Psoas muscle (tissue), 8 donors: ENCODE measurements around the gene DRAXIN. TPM values are rescaled to one million over a fixed set of nuclear protein-coding genes. Genes with fewer than 3 reads are reported as not detected.
A peak's percentile ranks its signal among the peaks of the same experiment; 100 is the strongest.

ENCODE experiments used
- ATAC-seq, 4 donors: fragments of 200-7000 bp; cut with Tn5 transposase; one replicate each; pipeline ENCODE4 v1.9.1; 2020; ENCODE audit warnings: moderate library complexity in 3 of 4, mild to moderate bottlenecking in 2 of 4
- DNase-seq, 2 donors: peaks; one replicate each; pipeline ENCODE4 v3.0.0-alpha.2; 2020
- H3K27ac ChIP-seq: fragments of 200-600 bp; one replicate; pipeline ENCODE4 v1.8.0; 2022
- H3K27me3 ChIP-seq, 3 donors: fragments of 200-600 bp in 1 of 3; one replicate each; pipeline versions ENCODE4 v1.6.1 to v1.8.0; 2013 to 2022; ENCODE audit warnings: low read length in 2 of 3, mild to moderate bottlenecking in 2 of 3, moderate library complexity in 1 of 3; ENCODE audit not compliant: insufficient read depth in 3 of 3
- H3K36me3 ChIP-seq, 2 donors: fragments of 200-600 bp in 1 of 2; one replicate each; pipeline versions ENCODE4 v1.6.1 to v1.8.0; 2013 to 2022; ENCODE audit warnings: low read depth in 1 of 2, mild to moderate bottlenecking in 1 of 2, moderate library complexity in 1 of 2; ENCODE audit not compliant: insufficient read depth in 1 of 2
- H3K4me1 ChIP-seq: fragments of 200-600 bp; one replicate; pipeline ENCODE4 v1.8.0; 2022
- H3K4me3 ChIP-seq: fragments of 200-600 bp; one replicate; pipeline ENCODE4 v1.8.0; 2022; ENCODE audit warnings: mild to moderate bottlenecking
- H3K9me3 ChIP-seq: fragments of 200-600 bp; one replicate; pipeline ENCODE4 v1.8.0; 2022
- WGBS, 3 donors: extraction: QIAGEN DNeasy Blood & Tissue Kit; methylation state at CpG; one replicate each; pipeline versions ENCODE4 v1.1.6 to v1.1.7; 2013; 5-methylcytosine and 5-hydroxymethylcytosine counted together
- intact Hi-C, 2 donors: fragments of 100-400 bp; cut with DNase I; formaldehyde crosslinking; loops; one replicate each; pipeline versions ENCODE4 v1.11.0 to v1.14.2; 2022
- polyA plus RNA-seq, 3 donors: library from polyadenylated mRNA; stranded (reverse); fragments of 200-250 nt; gene quantifications; one replicate each; pipeline ENCODE4 v1.2.3, GENCODE V29; 2013
- total RNA-seq, 4 donors: library from RNA; stranded (reverse); fragmentation: NEBNext Ultra II Directional in 2 of 4; extraction: Animal tissue kit (Norgen Biotek cat#: 25700) in 2 of 4; gene quantifications; one replicate each; pipeline versions ENCODE4 v1.2.1 to v1.2.4, GENCODE V29; 2021 to 2023
- TF ChIP-seq, protein P1 (sequence below): fragments of 200-600 bp; IDR thresholded peaks from one replicate; pipeline ENCODE4 v1.8.0; 2022; ENCODE audit warnings: antibody characterized with exemption
- donor health status: healthy with polysubstance abuse.
- donor health status: DM: no; HTN: no; CAD: no; lungs with moderate emphysema.
- donor health status: Bipolar disorder and iron deficiency.
- donor health status: healthy.
- donor health status: DM: yes; HTN: yes; CAD: no.
- donor health status: DM: no; HTN: no; CAD: no.
- donor health status: DM: no; HTN: no; CAD: no.
- donor health status: DM: yes; HTN: yes; CAD: no.

The DRAXIN gene
- total and polyA plus RNA-seq, 7 donors = 0.01 to 0.65 (median 0.04) TPM; not detected in 4

GRCh38 chr1:11648039-11648438, 43.5 kb upstream of the DRAXIN start:
- Histone ChIP-seq H3K9me3 (no peaks in the 10 kb centered on the region), H3K27me3 (peaks cover 0 to 7% (median 6%) of the 10 kb centered on the region in 3 donors), H3K4me3 (no peak overlapping the region), H3K4me1 (peaks cover 4% of the 10 kb centered on the region), H3K27ac (no peak overlapping the region), H3K36me3 (no peaks in the 10 kb centered on the region)
- WGBS, 3 donors = 17 to 34% (median 25%) methylated on average over 6 of the region's 6 CpGs
- peak in 1 of 2 donors; percentile 65 for DNase-seq
- TF ChIP-seq, protein P1, sequence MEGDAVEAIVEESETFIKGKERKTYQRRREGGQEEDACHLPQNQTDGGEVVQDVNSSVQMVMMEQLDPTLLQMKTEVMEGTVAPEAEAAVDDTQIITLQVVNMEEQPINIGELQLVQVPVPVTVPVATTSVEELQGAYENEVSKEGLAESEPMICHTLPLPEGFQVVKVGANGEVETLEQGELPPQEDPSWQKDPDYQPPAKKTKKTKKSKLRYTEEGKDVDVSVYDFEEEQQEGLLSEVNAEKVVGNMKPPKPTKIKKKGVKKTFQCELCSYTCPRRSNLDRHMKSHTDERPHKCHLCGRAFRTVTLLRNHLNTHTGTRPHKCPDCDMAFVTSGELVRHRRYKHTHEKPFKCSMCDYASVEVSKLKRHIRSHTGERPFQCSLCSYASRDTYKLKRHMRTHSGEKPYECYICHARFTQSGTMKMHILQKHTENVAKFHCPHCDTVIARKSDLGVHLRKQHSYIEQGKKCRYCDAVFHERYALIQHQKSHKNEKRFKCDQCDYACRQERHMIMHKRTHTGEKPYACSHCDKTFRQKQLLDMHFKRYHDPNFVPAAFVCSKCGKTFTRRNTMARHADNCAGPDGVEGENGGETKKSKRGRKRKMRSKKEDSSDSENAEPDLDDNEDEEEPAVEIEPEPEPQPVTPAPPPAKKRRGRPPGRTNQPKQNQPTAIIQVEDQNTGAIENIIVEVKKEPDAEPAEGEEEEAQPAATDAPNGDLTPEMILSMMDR = no peak
- intact Hi-C loops = loop anchor here (5.0 to 10.0 kb wide), 2 partner anchors 403 to 611 kb away; no protein-coding TSS in a partner anchor
- ATAC-seq = no peak

DNA sequence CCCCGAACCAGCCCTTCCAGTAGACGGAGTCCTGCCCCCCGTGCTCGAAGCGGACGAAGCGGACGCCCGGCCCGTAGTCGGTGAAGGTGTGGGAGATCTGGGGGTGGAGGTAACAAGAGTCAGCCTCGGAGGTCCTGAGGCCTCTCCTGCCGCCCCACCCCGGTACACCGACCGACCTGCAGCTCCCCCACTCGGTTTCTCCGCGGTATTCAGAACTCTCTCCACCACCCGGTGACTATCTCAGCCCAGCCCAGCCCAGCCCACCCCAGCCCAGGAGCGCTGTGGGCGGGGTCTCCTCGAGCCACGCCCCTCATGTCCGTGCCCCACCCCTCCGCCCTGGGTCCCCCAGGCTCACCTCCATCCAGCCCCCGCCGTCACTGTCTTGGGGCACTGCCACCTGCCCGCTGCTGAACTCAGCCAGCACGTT, 42.8 kb upstream of the DRAXIN start:
- H3K9me3 ChIP-seq = no peaks in the 10 kb centered on the region
- no peak for DNase-seq
- peaks cover 4% of the 10 kb centered on the region for H3K4me1 ChIP-seq
- intact Hi-C loops = loop anchor here (5.0 to 10.0 kb wide), 2 partner anchors 404 to 611 kb away; no protein-coding TSS in a partner anchor
- WGBS, 3 donors = 8 to 19% (median 13%) methylated on average over 26 to 30 of the region's 30 CpGs
- H3K36me3 ChIP-seq = no peaks in the 10 kb centered on the region
- ATAC-seq = peak; percentile 46 to 66 (median 58)
- TF ChIP-seq, protein P1 = no peak
- peaks cover 0 to 7% (median 6%) of the 10 kb centered on the region in 3 donors for H3K27me3 ChIP-seq
- no peak overlapping the region for H3K27ac ChIP-seq
- H3K4me3 ChIP-seq = no peak overlapping the region

- H3K27me3 ChIP-seq = peaks cover 0 to 7% (median 6%) of the 10 kb centered on the region in 3 donors
- peaks cover 4% of the 10 kb centered on the region for H3K4me1 ChIP-seq
- no peaks in the 10 kb centered on the region for H3K36me3 ChIP-seq
- no peak overlapping the region for H3K4me3 ChIP-seq
- no peak overlapping the region for H3K27ac ChIP-seq
- TF ChIP-seq, protein P1 = no peak
- no peaks in the 10 kb centered on the region for H3K9me3 ChIP-seq
- ATAC-seq (no peak), DNase-seq (no peak)
- 12 to 30% (median 16%) methylated on average over 8 to 9 of the region's 9 CpGs for WGBS, 3 donors
- intact Hi-C loops = loop anchor here (5.0 to 10.0 kb wide), 2 partner anchors 404 to 612 kb away; no protein-coding TSS in a partner anchor
Observed at GRCh38 chr1:11649237-11649623, 42.3 kb upstream of the DRAXIN start.

DNA sequence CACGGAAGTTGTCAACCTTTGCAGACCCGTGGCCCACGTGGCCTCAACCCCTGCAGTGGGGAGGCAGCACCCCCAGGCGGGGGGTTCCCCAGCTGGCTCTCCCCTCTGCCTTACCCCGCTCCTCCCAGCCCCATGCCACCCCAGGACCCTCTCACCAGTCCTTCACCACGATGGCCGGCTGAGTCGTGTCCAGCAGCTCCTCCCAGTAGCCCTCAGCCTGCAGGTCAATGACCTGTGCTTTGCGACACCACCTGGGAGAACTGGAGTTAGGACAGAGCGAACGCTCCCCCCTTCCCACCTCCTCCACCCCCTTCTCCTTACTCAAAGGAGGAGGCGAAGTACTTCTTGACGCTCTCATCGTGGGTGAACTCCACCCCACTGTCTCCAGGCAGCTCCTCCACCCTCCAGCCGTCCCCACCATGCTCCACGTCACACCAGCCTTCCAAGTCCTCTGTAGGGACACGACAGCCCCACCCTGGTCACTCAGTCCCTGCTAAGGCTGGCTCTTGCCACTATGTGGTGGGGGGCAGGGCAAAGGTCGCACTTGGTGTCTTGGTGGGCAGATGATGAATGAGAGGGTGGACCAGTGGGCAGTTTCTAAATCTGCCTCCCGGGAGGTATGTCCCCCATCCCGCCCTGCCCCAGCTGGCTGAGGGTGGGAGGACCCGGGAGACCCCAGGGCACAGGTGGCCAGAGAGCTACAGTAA, 41.7 kb upstream of the DRAXIN start:
- no peak overlapping the region for H3K4me3 ChIP-seq
- WGBS, 3 donors = 29 to 39% (median 32%) methylated on average over 19 to 21 of the region's 21 CpGs
- no peaks in the 10 kb centered on the region for H3K9me3 ChIP-seq
- intact Hi-C loops = loop anchor here (5.0 to 10.0 kb wide), 3 partner anchors 68 to 612 kb away; no protein-coding TSS in a partner anchor
- TF ChIP-seq, protein P1 = no peak
- peaks cover 0 to 7% (median 6%) of the 10 kb centered on the region in 3 donors for H3K27me3 ChIP-seq
- ATAC-seq = no peak
- no peaks in the 10 kb centered on the region for H3K36me3 ChIP-seq
- DNase-seq = no peak
- H3K4me1 ChIP-seq = peaks cover 4% of the 10 kb centered on the region
- H3K27ac ChIP-seq = no peak overlapping the region
